ENCODE results near the gene ADCYAP1R1. TPM values are rescaled to one million over a fixed set of nuclear protein-coding genes. Genes with fewer than 3 reads are reported as not detected.
"Not testable (repeated sequence)": the region's sequence is repeated elsewhere in the genome, so short reads cannot be mapped to it uniquely, and the experiment has no call there.

ADCYAP1R1 gene
- total and polyA plus RNA-seq, 8 donors: 0.25 to 20.1 (median 0.69) TPM

DNA sequence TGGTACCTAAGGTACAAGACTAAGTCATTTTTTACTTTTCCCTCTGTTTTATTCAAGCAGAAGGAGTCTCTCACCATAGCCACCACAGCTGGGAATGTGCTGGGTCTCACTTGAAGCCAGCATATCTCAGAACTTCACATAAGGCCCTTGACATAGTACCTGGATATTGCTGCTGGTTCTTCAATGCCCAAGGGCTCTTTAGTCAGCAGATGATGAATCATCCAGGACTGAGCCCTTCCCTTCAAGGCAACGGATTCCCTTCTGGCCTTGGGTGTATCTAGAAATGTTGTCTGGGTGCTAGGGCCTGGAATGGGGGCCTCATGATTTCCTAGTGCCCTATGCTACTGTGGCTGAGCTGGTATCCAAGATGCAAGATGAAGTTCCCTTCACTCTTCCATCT, 93.9 kb downstream of the ADCYAP1R1 start:
- Histone ChIP-seq H3K4me1 (no peaks in the 10 kb centered on the region), H3K27me3 (peaks cover 0 to 15% (median 0%) of the 10 kb centered on the region in 3 donors), H3K9me3 (peaks cover 0 to 12% (median 2%) of the 10 kb centered on the region in 4 donors), H3K27ac (no peak overlapping the region), H3K36me3 (no peaks in the 10 kb centered on the region), H3K4me3 (no peak overlapping the region)
- intact Hi-C loops (cut with DNase I; ENCODE audit: low total_unique reads): no loop called here
- WGBS, 5 donors: 38 to 78% (median 64%) methylated on average over 1 of the region's 1 CpG
- TF ChIP-seq POLR2AphosphoS5 (IDR thresholded peaks at IDR 0.05): no peak
- TF ChIP-seq POLR2A (IDR thresholded peaks at IDR 0.05): no peak
- no peak for TF ChIP-seq EP300 (IDR thresholded peaks at IDR 0.05)
- TF ChIP-seq, protein P1, sequence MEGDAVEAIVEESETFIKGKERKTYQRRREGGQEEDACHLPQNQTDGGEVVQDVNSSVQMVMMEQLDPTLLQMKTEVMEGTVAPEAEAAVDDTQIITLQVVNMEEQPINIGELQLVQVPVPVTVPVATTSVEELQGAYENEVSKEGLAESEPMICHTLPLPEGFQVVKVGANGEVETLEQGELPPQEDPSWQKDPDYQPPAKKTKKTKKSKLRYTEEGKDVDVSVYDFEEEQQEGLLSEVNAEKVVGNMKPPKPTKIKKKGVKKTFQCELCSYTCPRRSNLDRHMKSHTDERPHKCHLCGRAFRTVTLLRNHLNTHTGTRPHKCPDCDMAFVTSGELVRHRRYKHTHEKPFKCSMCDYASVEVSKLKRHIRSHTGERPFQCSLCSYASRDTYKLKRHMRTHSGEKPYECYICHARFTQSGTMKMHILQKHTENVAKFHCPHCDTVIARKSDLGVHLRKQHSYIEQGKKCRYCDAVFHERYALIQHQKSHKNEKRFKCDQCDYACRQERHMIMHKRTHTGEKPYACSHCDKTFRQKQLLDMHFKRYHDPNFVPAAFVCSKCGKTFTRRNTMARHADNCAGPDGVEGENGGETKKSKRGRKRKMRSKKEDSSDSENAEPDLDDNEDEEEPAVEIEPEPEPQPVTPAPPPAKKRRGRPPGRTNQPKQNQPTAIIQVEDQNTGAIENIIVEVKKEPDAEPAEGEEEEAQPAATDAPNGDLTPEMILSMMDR (IDR thresholded peaks at IDR 0.05): no peak
- no peak for DNase-seq

DNA sequence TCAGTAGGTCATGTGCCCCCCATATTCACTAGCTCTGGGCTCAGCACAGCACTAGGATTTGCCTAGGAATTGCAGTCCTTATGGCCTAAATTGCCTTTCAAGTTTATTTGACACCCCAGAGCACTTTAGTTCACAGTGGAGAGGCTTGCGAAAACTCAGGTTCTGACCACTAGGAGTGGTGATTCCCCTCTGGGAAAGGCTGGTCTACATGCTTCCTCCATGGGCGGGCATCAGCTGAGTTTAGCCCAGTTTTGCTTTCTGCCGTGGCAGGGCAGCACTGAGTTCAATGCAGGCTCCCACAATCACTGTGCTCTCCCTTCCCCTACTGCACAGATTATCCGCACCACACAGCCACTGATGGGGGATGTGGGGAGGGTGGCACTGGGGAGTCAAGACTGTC, 94.4 kb downstream of the ADCYAP1R1 start:
- Histone ChIP-seq H3K27me3 (peaks cover 0 to 15% (median 0%) of the 10 kb centered on the region in 3 donors), H3K4me3 (no peak overlapping the region), H3K4me1 (no peaks in the 10 kb centered on the region), H3K9me3 (peaks cover 0 to 12% (median 2%) of the 10 kb centered on the region in 4 donors), H3K27ac (no peak overlapping the region), H3K36me3 (no peaks in the 10 kb centered on the region)
- TF ChIP-seq, protein P1 (IDR thresholded peaks at IDR 0.05): no peak
- TF ChIP-seq EP300 (IDR thresholded peaks at IDR 0.05): no peak
- TF ChIP-seq POLR2AphosphoS5 (IDR thresholded peaks at IDR 0.05): no peak
- TF ChIP-seq POLR2A (IDR thresholded peaks at IDR 0.05): no peak
- DNase-seq: no peak
- WGBS, 5 donors: 87 to 95% (median 92%) methylated on average over 4 of the region's 4 CpGs
- intact Hi-C loops (cut with DNase I; ENCODE audit: low total_unique reads): no loop called here

DNA sequence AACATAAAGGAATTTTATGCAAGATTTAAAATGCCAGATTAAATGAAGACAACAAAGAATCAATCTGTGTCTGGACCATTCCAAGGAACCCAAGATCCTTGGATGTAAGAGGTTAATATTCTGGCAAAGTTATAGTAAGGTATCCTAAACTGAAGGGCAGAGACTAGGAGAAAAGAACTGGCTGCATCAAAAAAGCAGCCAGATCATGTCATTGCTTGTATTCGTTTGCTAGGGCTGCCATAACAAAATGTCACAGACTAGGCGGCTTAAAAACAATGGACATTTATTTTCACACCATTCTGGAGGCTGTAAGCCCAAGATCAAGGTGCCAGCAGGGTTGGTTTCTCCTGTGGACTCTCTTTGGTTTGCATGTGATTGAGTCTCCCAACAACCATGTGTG, 99.7 kb downstream of the ADCYAP1R1 start:
- intact Hi-C loops (cut with DNase I; ENCODE audit: low total_unique reads): no loop called here
- 61 to 81% (median 75%) methylated on average over 2 of the region's 2 CpGs for WGBS, 5 donors
- Histone ChIP-seq H3K4me1 (no peaks in the 10 kb centered on the region), H3K4me3 (no peak overlapping the region), H3K9me3 (no peaks in the 10 kb centered on the region), H3K36me3 (no peaks in the 10 kb centered on the region), H3K27ac (no peak overlapping the region), H3K27me3 (no peaks in the 10 kb centered on the region)
- TF ChIP-seq POLR2AphosphoS5 (IDR thresholded peaks at IDR 0.05): no peak
- no peak for TF ChIP-seq POLR2A (IDR thresholded peaks at IDR 0.05)
- TF ChIP-seq, protein P1 (IDR thresholded peaks at IDR 0.05): no peak
- TF ChIP-seq EP300 (IDR thresholded peaks at IDR 0.05): no peak
- no peak for DNase-seq

DNA sequence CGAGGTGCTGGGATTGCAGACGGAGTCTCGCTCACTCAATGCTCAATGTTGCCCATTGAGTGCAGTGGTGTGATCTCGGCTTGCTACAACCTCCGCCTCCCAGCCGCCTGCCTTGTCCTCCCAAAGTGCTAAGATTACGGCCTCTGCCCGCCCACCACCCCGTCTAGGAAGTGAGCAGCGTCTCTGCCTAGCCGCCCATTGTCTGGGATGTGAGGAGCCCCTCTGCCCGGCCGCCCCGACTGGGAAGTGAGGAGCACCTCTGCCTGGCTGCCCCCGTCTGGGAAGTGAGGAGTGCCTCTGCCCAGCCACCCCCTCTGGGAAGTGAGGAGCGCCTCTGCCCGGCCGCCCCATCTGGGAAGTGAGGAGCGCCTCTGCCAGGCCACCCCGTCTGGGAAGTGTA, 101.2 kb downstream of the ADCYAP1R1 start:
- H3K4me3 ChIP-seq; DNase-seq; H3K27me3 ChIP-seq; intact Hi-C loops (cut with DNase I; ENCODE audit: low total_unique reads); H3K4me1 ChIP-seq; H3K36me3 ChIP-seq; H3K9me3 ChIP-seq; H3K27ac ChIP-seq: not testable (repeated sequence)
- 88 to 93% (median 90%) methylated on average over 12 to 20 of the region's 20 CpGs for WGBS, 5 donors

DNA sequence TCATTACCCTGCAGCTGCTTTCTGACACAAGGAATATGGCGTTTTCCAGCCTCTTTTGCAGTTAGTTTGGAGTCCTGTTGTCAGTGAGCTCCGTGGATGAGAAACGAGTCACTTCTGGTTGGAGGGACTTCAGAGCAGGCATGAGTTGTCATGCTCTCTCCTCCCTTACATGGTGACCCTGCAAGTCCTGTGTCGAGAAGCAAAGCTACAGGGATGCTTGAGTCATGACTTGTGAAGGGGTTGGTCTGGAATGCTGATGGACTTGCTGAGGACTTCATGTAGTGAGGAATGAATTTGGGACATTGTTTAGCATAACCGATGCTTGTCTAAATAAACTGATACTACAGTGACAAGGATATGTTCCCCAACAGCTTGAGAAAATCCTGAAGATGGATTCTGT, 108.8 kb downstream of the ADCYAP1R1 start:
- H3K4me3 ChIP-seq: no peak overlapping the region
- TF ChIP-seq, protein P1 (IDR thresholded peaks at IDR 0.05): no peak
- TF ChIP-seq POLR2AphosphoS5 (IDR thresholded peaks at IDR 0.05): no peak
- TF ChIP-seq EP300 (IDR thresholded peaks at IDR 0.05): no peak
- no peak for TF ChIP-seq POLR2A (IDR thresholded peaks at IDR 0.05)
- H3K27me3 ChIP-seq: no peaks in the 10 kb centered on the region
- WGBS, 5 donors: 64 to 78% (median 68%) methylated on average over 4 to 5 of the region's 5 CpGs
- intact Hi-C loops (cut with DNase I; ENCODE audit: low total_unique reads): no loop called here
- H3K9me3 ChIP-seq: no peaks in the 10 kb centered on the region
- H3K36me3 ChIP-seq: no peaks in the 10 kb centered on the region
- no peak for DNase-seq
- no peak overlapping the region for H3K27ac ChIP-seq
- H3K4me1 ChIP-seq: no peaks in the 10 kb centered on the region

Small RNA genes within 50 kb of the gene (small RNA-seq; reads per million reads assigned to genes)
- 0 reads per million in 4 donors for gene AC006466.1

Other genes with a start within 250 kb of the ADCYAP1R1 start
- gene AQP1, start 140.5 kb upstream of the ADCYAP1R1 start, total RNA-seq: 100 to 1,000 TPM in 1 of 5 donors, 10 to 100 TPM in 4; 38.2 to 158 (median 64.6) TPM
- gene AQP1, start 140.5 kb upstream of the ADCYAP1R1 start, polyA plus RNA-seq: 10 to 100 TPM in 1 of 3 donors, 1 to 10 TPM in 2; 3.8 to 83.6 (median 8.7) TPM
- gene GHRHR, start 88.4 kb upstream of the ADCYAP1R1 start, total RNA-seq: not detected
- gene GHRHR, start 88.4 kb upstream of the ADCYAP1R1 start, polyA plus RNA-seq: under 1 TPM in 1 of 3 donors, not detected in 2; 0.33 TPM